Measurements from ENCODE around the gene MAMDC2. TPM values are rescaled to one million over a fixed set of nuclear protein-coding genes. Genes with fewer than 3 reads are reported as not detected.

MAMDC2 gene
- total RNA-seq, 1 donor from 2014 or later: 13.4 TPM

DNA sequence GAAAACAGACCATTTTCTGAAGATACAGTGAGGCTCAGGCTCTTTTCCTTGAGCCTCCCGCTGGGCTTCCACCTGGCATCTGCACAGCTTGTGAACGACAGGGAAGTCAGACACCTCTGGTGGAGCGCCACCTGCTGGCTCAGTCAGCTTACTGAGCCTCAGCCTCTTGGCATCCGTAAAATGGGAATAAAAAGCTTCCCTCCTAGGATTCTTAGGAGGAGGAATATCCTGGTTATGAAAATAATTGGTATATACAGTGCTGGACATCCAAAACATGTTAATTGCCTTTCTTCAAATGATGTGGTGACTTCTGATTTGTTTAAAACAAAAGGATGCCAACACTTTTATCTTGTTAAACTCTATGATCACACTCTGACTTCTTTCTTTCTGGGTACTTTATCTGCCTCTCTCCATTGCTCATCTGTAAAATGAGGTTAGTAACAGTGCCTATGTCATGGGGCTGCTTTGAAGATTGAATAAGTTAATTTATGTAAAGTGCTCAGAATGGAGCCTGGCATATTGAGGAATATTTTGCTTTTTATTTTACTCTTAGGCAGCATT is 67.5 kb downstream of the MAMDC2 start:
- DNase-seq (ENCODE audit: low read depth): peak; percentile 38
- TF ChIP-seq, protein P1, sequence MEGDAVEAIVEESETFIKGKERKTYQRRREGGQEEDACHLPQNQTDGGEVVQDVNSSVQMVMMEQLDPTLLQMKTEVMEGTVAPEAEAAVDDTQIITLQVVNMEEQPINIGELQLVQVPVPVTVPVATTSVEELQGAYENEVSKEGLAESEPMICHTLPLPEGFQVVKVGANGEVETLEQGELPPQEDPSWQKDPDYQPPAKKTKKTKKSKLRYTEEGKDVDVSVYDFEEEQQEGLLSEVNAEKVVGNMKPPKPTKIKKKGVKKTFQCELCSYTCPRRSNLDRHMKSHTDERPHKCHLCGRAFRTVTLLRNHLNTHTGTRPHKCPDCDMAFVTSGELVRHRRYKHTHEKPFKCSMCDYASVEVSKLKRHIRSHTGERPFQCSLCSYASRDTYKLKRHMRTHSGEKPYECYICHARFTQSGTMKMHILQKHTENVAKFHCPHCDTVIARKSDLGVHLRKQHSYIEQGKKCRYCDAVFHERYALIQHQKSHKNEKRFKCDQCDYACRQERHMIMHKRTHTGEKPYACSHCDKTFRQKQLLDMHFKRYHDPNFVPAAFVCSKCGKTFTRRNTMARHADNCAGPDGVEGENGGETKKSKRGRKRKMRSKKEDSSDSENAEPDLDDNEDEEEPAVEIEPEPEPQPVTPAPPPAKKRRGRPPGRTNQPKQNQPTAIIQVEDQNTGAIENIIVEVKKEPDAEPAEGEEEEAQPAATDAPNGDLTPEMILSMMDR (IDR thresholded peaks at IDR 0.05; ENCODE audit: insufficient read depth, low read length, poor library complexity, severe bottlenecking): peak; percentile 87
- no peak overlapping the region for H3K4me3 ChIP-seq (ENCODE audit: low read depth, low read length)
- H3K27me3 ChIP-seq (ENCODE audit: control insufficient read depth, insufficient read depth, low read length): no peaks in the 10 kb centered on the region
- no peaks in the 10 kb centered on the region for H3K36me3 ChIP-seq (ENCODE audit: control insufficient read depth, insufficient read depth, low read length)

DNA sequence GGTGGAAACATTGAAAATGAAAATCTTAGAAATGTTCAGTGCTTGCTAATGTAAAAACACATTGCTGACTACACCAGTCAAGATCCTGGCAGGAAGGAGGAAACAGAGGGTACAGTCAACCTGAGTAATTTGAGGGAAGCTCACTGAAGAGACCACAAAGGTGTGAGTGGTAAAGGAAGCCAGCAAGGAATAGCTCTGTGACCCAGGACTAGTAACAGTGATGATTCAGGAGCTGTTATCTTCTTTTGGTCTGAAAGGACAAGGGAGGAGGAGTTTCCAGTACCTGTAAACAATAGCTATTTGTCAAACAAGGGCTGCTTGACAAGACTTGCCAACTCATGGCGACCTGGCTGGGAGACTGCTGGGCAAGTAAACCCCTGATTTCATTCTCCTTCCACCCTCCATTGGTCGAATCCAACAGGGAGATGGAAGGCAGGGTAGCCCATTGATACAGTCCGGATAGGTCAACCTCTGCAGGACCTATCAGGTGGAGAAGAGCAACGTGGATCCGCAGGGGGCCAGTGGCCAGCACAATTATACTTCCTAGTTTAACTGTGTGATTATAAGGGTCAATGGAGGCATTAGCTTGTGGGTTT is 68.1 kb downstream of the MAMDC2 start:
- TF ChIP-seq, protein P1 (IDR thresholded peaks at IDR 0.05; ENCODE audit: insufficient read depth, low read length, poor library complexity, severe bottlenecking): no peak
- Histone ChIP-seq H3K27me3 (ENCODE audit: control insufficient read depth, insufficient read depth, low read length) (no peaks in the 10 kb centered on the region), H3K36me3 (ENCODE audit: control insufficient read depth, insufficient read depth, low read length) (no peaks in the 10 kb centered on the region), H3K4me3 (ENCODE audit: low read depth, low read length) (no peak overlapping the region)
- DNase-seq (ENCODE audit: low read depth): peak; percentile 28

DNA sequence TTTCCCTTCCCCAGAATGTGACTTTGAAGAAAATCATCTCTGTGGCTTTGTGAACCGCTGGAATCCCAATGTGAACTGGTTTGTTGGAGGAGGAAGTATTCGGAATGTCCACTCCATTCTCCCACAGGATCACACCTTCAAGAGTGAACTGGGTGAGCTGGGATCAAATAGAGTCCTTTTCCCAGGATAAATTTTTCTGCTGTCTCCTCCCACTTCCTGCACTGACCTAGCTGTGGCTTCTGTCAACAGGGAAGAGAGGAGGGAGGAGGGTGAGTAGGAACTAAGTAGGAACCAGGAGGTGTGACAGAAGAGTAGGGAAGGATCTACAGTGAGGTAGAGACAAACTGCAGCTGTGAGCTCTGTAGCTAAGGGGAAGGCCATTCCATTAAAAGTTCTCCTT is 69.3 kb downstream of the MAMDC2 start:
- TF ChIP-seq, protein P1 (IDR thresholded peaks at IDR 0.05; ENCODE audit: insufficient read depth, low read length, poor library complexity, severe bottlenecking): no peak
- H3K27me3 ChIP-seq (ENCODE audit: control insufficient read depth, insufficient read depth, low read length): no peaks in the 10 kb centered on the region
- no peaks in the 10 kb centered on the region for H3K36me3 ChIP-seq (ENCODE audit: control insufficient read depth, insufficient read depth, low read length)
- no peak for DNase-seq (ENCODE audit: low read depth)
- no peak overlapping the region for H3K4me3 ChIP-seq (ENCODE audit: low read depth, low read length)

DNA sequence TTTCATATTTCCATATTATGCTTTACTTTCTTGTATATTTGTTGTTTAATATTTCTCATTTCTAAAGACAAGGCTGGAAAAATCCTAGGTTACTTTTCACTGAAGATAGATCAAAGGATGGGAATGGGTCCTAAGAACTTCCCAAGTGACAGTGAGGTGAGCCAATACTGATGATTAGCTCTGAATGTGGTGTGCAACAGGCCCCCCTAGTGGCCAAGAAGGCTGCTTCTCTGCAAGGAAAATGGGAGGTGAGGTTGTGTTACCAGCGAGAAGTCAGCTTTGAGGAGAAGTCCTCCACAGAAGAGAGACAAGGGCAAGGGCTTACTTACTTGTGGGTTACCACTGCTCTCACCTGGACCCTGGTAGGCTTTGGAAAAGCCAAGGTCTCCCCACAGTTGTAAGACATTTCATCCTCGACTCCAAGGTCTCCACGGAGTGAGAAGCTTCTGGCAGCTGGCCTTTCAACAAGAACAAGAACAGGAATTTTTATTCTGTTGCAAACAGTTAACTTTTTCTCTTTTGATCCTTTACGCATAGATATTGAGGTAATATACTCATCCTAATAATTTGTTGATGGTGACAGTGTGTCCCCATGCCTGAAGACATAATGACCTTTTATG is 69.9 kb downstream of the MAMDC2 start:
- no peaks in the 10 kb centered on the region for H3K36me3 ChIP-seq (ENCODE audit: control insufficient read depth, insufficient read depth, low read length)
- H3K27me3 ChIP-seq (ENCODE audit: control insufficient read depth, insufficient read depth, low read length): no peaks in the 10 kb centered on the region
- no peak for DNase-seq (ENCODE audit: low read depth)
- TF ChIP-seq, protein P1 (IDR thresholded peaks at IDR 0.05; ENCODE audit: insufficient read depth, low read length, poor library complexity, severe bottlenecking): peak; percentile 75
- H3K4me3 ChIP-seq (ENCODE audit: low read depth, low read length): no peak overlapping the region

DNA sequence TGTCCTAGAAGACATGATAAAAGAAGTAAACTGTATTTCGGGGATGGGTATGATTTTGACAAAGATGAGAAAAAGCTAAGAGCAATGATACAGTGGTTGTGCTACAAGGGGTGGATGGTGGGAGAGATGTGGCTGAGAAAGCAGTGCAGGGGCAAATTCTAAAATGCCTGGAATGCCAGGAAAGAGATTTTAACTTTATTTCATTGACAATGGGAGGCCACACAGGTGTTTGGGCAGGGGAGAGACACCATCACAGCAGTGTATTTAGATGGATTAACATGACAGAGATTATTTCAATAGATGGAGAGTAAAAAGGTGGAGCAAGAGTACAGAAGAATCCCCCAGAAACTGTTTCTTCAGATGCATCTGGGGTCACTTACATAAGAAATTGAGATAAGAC is 71.2 kb downstream of the MAMDC2 start:
- Histone ChIP-seq H3K27me3 (ENCODE audit: control insufficient read depth, insufficient read depth, low read length) (no peaks in the 10 kb centered on the region), H3K4me3 (ENCODE audit: low read depth, low read length) (no peak overlapping the region), H3K36me3 (ENCODE audit: control insufficient read depth, insufficient read depth, low read length) (no peaks in the 10 kb centered on the region)
- DNase-seq (ENCODE audit: low read depth): no peak
- TF ChIP-seq, protein P1 (IDR thresholded peaks at IDR 0.05; ENCODE audit: insufficient read depth, low read length, poor library complexity, severe bottlenecking): no peak
